Prostate gland (tissue), 2 donors: Measurements from ENCODE around the gene AQP10.

Experiments used
- POLR2A ChIP-seq: fragments of 450-650 bp; IDR thresholded peaks from one replicate; pipeline ENCODE4 v1.6.1; 2016; ENCODE audit warnings: antibody characterized with exemption, mild to moderate bottlenecking
- TF ChIP-seq, protein P1 (sequence below), 4 experiments: fragments of 200-600 bp in 2 of 4; fragments of 450-650 bp in 2 of 4; sonication (generic) in 2 of 4; IDR thresholded peaks; 1 replicate in 3 of 4; 2 replicates in 1 of 4; pipeline ENCODE4 v1.5.1; 2016 to 2019; ENCODE audit warnings: antibody characterized with exemption in 4 of 4, mild to moderate bottlenecking in 2 of 4, moderate library complexity in 2 of 4

DNA sequence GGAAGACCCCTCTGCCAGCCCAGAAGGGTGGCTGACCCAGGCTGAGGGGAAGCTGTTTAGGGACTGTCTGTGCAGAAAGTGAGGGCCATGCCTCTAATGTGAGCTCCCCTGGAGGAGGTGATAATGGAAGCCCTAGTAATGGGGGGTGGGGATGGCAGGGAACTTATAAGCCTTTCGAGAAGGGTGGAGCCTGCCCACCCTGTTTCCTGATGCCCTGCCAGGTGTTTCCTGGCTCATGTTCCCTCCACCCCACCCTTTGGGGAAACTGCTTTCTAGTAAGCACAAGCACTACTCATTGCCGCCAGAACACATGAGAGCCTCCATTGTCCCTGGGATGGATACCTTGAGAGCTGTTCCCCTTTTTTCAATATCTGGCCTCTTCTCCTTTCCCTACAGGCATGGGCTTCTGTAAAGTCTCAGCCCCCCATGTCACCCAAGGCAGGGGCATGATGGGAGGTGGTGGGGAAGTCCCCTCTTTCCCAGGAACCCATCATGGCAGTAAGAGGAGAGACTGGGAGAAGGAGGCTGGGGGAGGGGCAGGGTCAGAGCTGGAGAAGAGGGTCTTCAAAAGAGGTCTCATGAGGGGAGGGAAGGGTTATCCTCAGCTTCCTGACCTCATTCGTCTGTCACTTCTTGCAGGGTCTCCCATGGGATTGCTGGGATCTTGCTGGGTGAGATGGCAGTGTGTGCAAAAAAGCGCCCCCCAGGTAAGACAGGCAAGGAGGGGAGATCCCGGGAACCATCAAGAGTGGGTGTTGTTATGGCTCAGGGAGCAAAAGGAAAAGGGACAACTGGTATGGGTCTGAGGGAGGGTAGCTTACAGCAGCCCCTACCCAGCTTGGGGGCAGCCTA, 6.8 kb downstream of the AQP10 start:
- TF ChIP-seq, protein P1, sequence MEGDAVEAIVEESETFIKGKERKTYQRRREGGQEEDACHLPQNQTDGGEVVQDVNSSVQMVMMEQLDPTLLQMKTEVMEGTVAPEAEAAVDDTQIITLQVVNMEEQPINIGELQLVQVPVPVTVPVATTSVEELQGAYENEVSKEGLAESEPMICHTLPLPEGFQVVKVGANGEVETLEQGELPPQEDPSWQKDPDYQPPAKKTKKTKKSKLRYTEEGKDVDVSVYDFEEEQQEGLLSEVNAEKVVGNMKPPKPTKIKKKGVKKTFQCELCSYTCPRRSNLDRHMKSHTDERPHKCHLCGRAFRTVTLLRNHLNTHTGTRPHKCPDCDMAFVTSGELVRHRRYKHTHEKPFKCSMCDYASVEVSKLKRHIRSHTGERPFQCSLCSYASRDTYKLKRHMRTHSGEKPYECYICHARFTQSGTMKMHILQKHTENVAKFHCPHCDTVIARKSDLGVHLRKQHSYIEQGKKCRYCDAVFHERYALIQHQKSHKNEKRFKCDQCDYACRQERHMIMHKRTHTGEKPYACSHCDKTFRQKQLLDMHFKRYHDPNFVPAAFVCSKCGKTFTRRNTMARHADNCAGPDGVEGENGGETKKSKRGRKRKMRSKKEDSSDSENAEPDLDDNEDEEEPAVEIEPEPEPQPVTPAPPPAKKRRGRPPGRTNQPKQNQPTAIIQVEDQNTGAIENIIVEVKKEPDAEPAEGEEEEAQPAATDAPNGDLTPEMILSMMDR (IDR thresholded peaks at IDR 0.05): no peak
- no peak for TF ChIP-seq POLR2A
